ENCODE measurements around the gene WNT4.

WNT4 gene

DNA sequence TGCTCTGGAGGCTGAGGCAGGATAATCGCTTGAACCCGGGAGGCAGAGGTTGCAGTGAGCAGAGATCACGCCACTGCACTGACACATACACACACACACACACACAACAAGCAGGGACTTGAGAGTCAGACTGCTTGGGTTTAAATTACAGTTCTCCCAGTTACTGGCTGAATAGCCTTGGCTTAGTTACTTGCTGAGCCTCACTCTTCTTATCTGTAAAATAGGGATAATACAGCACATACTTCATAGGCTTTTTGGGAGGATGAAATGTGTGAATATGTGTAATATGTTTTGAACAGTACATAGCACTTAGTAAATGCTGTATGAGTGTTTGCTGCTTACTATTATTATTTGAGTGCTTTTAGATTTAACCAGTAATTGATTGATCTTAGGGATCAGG, 66.6 kb downstream of the WNT4 start:
- DNase-seq (ENCODE audit: low spot score): no peak
- TF ChIP-seq, protein P1, sequence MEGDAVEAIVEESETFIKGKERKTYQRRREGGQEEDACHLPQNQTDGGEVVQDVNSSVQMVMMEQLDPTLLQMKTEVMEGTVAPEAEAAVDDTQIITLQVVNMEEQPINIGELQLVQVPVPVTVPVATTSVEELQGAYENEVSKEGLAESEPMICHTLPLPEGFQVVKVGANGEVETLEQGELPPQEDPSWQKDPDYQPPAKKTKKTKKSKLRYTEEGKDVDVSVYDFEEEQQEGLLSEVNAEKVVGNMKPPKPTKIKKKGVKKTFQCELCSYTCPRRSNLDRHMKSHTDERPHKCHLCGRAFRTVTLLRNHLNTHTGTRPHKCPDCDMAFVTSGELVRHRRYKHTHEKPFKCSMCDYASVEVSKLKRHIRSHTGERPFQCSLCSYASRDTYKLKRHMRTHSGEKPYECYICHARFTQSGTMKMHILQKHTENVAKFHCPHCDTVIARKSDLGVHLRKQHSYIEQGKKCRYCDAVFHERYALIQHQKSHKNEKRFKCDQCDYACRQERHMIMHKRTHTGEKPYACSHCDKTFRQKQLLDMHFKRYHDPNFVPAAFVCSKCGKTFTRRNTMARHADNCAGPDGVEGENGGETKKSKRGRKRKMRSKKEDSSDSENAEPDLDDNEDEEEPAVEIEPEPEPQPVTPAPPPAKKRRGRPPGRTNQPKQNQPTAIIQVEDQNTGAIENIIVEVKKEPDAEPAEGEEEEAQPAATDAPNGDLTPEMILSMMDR (IDR thresholded peaks at IDR 0.05; ENCODE audit: extremely low read depth, insufficient read depth, missing control alignments): no peak
- in situ Hi-C loops (cut with MboI; ENCODE audit: low pct_unique_long_range_greater_than_20kb, low sequenced_read_pairs, unreplicated experiment): no loop called here

DNA sequence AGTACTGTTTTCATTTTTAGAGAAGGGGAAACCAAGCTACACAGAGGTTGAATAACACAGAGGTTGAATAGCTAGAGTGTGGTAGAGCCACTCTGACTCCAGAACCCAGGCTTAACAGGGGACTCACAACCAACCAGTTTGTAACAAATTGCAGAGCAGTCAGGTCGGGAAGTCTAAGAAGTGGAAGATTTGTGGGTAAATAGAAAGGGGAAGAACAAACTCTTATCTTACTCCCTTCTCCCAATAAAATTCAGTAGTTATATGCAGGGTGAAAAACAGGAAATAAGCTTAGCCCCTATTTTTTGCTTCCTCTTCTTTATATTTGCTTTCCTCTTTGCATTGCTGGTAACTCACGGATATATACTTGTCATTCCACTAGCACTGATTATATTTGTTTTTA, 67.2 kb downstream of the WNT4 start:
- TF ChIP-seq, protein P1 (IDR thresholded peaks at IDR 0.05; ENCODE audit: extremely low read depth, insufficient read depth, missing control alignments): no peak
- no peak for DNase-seq (ENCODE audit: low spot score)
- in situ Hi-C loops (cut with MboI; ENCODE audit: low pct_unique_long_range_greater_than_20kb, low sequenced_read_pairs, unreplicated experiment): no loop called here

DNA sequence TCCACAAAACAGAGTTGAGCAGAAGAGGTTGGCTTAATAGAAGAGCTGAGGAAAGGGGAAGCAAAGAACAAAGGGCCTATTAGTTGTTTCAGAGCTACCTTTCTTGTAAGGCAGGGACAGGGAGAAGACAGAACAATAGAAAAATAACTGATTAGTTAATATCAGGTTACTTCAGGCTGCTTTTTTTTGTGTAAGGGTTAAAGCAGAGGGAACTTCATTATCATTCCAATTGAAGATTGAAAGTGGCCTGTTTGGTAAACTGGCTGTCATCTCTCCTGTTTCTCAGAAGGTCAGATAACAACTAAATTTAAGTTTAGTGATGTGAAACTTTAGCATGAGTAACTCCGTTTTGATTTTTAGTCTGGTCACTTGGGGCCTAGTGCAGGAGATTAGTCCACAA, 68.1 kb downstream of the WNT4 start:
- DNase-seq (ENCODE audit: low spot score): no peak
- in situ Hi-C loops (cut with MboI; ENCODE audit: low pct_unique_long_range_greater_than_20kb, low sequenced_read_pairs, unreplicated experiment): no loop called here
- TF ChIP-seq, protein P1 (IDR thresholded peaks at IDR 0.05; ENCODE audit: extremely low read depth, insufficient read depth, missing control alignments): no peak

DNA sequence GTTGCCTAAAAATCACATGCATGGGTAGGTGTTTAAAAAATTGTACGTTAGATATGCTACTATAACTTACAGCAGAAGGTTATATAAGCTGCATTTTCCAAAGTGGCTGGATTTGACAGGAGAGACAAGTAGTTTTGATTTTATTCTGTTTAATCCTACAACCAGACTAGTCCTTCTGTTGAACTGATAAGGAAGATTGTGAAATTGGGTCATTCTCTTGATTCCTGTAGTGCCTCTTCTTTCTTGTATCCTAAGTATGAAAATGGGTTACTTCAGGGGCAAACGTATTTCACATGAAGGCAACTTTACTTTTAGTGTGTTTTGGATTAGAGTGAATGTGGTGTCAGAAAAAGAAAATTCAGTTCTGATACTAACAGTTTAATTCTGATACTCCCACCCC, 71.4 kb downstream of the WNT4 start:
- TF ChIP-seq, protein P1 (IDR thresholded peaks at IDR 0.05; ENCODE audit: extremely low read depth, insufficient read depth, missing control alignments): no peak
- DNase-seq (ENCODE audit: low spot score): no peak
- in situ Hi-C loops (cut with MboI; ENCODE audit: low pct_unique_long_range_greater_than_20kb, low sequenced_read_pairs, unreplicated experiment): no loop called here
